Common myeloid progenitor, CD34-positive (primary cell): ENCODE measurements around the gene SSRP1.

ENCODE experiments used
- CTCF ChIA-PET: fragments of 350-600 bp; sonication (Branson Sonifier 250); formaldehyde crosslinking; loops from one replicate; lab custom pipeline; 2021; ENCODE audit warnings: antibody characterized with exemption; lab: Charles Lee
- POLR2A ChIA-PET: fragments of 350-600 bp; sonication (Branson Sonifier 250); formaldehyde crosslinking; loops from one replicate; lab custom pipeline; 2021; ENCODE audit warnings: antibody characterized with exemption; lab: Charles Lee
- DNase-seq, 3 donors: peaks; one replicate each; pipeline versions ENCODE4 v3.0.0 to v3.0.0-alpha.2; 2013
- H3K27ac ChIP-seq, 2 experiments: 1 replicate in 1 of 2; 2 replicates in 1 of 2; pipeline ENCODE4 v1.7.0; 2013; ENCODE audit warnings: inconsistent platforms in 2 of 2, low read length in 2 of 2, mild to moderate bottlenecking in 2 of 2, low read depth in 1 of 2, moderate library complexity in 1 of 2; ENCODE audit not compliant: severe bottlenecking in 2 of 2, insufficient read depth in 1 of 2, poor library complexity in 1 of 2
- H3K27me3 ChIP-seq, 5 experiments: replicated peaks in 2 of 5; 1 replicate in 3 of 5; 2 replicates in 2 of 5; pipeline versions ENCODE4 v1.6.1 to v1.7.0; 2013; ENCODE audit warnings: low read length in 4 of 5, mild to moderate bottlenecking in 2 of 5, moderate library complexity in 2 of 5, inconsistent platforms in 1 of 5; ENCODE audit not compliant: insufficient read depth in 5 of 5, control insufficient read depth in 4 of 5
- H3K36me3 ChIP-seq, 4 experiments: 1 replicate in 2 of 4; 2 replicates in 2 of 4; pipeline versions ENCODE4 v1.6.1 to v1.7.0; 2013; ENCODE audit warnings: low read length in 3 of 4, control low read depth in 1 of 4, mild to moderate bottlenecking in 1 of 4; ENCODE audit not compliant: control insufficient read depth in 4 of 4, insufficient read depth in 4 of 4
- H3K4me1 ChIP-seq, 4 experiments: 1 replicate in 3 of 4; 2 replicates in 1 of 4; pipeline versions ENCODE4 v1.6.1 to v1.7.1; 2013; ENCODE audit warnings: low read length in 3 of 4, mild to moderate bottlenecking in 3 of 4, control low read depth in 1 of 4, inconsistent platforms in 1 of 4, moderate library complexity in 1 of 4; ENCODE audit not compliant: control insufficient read depth in 4 of 4, insufficient read depth in 4 of 4; ENCODE audit errors: control extremely low read depth in 1 of 4
- H3K4me3 ChIP-seq, 7 experiments: 1 replicate in 4 of 7; 2 replicates in 3 of 7; pipeline versions ENCODE4 v1.5.1 to v1.7.0; 2013; ENCODE audit warnings: mild to moderate bottlenecking in 7 of 7, low read length in 6 of 7, moderate library complexity in 6 of 7, inconsistent platforms in 2 of 7, low read depth in 2 of 7, control low read depth in 1 of 7; ENCODE audit not compliant: insufficient read depth in 4 of 7, control insufficient read depth in 1 of 7; ENCODE audit errors: extremely low read depth in 1 of 7
- H3K9me3 ChIP-seq, 5 experiments: 1 replicate in 4 of 5; 2 replicates in 1 of 5; pipeline versions ENCODE4 v1.6.1 to v1.7.1; 2013; ENCODE audit warnings: low read length in 4 of 5, mild to moderate bottlenecking in 2 of 5, inconsistent platforms in 1 of 5, low read depth in 1 of 5, moderate library complexity in 1 of 5; ENCODE audit not compliant: control insufficient read depth in 4 of 5, insufficient read depth in 2 of 5; ENCODE audit errors: control extremely low read depth in 1 of 5
- WGBS: methylation state at CpG from one replicate; pipeline ENCODE4 v1.1.5; 2013; ENCODE audit not compliant: insufficient coverage; 5-methylcytosine and 5-hydroxymethylcytosine counted together

Gene SSRP1

DNA sequence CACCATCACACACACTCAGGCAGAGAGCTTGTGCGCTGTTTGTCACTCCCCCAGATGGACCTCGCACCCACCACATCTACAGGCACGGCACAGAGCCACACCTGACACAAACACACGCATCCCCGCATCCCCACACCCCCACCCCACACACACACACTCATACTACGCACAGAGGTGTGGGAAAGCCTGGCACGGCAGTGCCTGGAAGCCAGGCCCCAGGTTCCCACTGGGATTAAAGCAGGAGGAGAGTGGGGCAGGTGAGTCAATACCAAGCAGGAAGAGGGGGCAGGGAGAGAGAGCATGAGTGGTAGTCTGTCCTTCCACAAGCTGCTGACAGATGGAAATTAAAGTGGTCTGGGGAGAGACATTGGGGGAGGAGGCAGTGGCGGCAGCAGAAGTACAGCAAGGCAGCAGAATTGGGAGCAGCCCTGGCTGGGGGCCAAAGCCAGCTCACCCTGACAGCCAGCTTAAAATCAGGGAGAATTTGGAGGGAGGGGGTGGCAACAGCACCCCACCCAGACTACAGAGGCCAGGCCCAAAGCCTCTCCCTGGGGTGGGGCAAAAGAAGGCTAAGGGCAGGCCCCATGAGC is 31.6 kb downstream of the SSRP1 start:
- H3K36me3 ChIP-seq: peaks cover 5 to 35% (median 26%) of the 10 kb centered on the region in 4 experiments
- ChIA-PET CTCF (interaction anchor here (1.4 to 1.7 kb wide), 4 partner anchors 10 to 55 kb away, joined by 3 to 4 read pairs (median 3); no protein-coding TSS in a partner anchor), POLR2A (interaction anchor here (0.6 kb wide), 1 partner anchor 335 kb away, joined by 3 read pairs; no protein-coding TSS in a partner anchor)
- H3K4me3 ChIP-seq: no peak overlapping the region
- H3K27me3 ChIP-seq: no peaks in the 10 kb centered on the region
- WGBS: 33% methylated on average over 1 of the region's 8 CpGs
- no peak overlapping the region for H3K27ac ChIP-seq
- H3K4me1 ChIP-seq: peaks cover 0 to 10% (median 1%) of the 10 kb centered on the region in 4 experiments
- DNase-seq: no peak
- H3K9me3 ChIP-seq: peaks cover 0 to 13% (median 10%) of the 10 kb centered on the region in 5 experiments

DNA sequence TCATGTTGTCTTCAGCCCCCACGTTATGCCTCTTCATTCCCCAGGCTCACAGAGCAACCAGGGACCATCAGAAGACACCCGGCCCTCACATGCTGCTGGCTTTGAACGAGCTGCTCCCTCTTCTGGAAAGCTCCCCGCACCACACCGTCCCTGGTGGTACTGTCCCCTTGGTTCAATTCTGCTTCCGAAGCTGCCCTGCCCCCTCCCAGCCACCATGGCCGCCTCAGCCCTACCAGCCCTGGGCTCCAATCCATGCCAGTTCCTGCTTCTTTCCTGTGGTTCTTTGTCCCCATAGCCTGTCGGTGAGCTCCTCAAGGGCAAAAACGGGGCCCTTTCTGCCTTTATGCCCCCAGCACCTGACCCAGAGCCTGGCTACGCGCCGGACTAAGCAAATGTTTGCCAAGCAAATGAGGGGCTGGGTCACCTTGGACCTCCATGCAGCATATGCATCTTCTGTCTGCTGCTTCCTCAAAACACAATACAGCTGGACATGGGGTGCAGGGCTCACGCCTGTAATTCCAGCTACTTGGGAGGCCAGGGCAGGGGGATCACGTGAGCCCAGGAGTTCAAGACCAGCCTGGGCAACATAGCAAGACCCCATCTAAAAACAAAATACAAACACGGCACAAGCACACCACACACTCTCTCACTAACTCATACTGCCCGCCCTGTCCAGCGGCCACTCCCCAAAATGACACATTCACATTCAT is 32.3 kb downstream of the SSRP1 start:
- ChIA-PET CTCF (interaction anchor here (1.4 to 1.7 kb wide), 4 partner anchors 9 to 54 kb away, joined by 3 to 4 read pairs (median 3); no protein-coding TSS in a partner anchor), POLR2A (no interaction called here)
- 93% methylated on average over 14 of the region's 17 CpGs for WGBS
- H3K4me3 ChIP-seq: no peak overlapping the region
- H3K27ac ChIP-seq: no peak overlapping the region
- H3K4me1 ChIP-seq: peaks cover 0 to 10% (median 1%) of the 10 kb centered on the region in 4 experiments
- H3K27me3 ChIP-seq: no peaks in the 10 kb centered on the region
- H3K9me3 ChIP-seq: peaks cover 0 to 17% (median 15%) of the 10 kb centered on the region in 5 experiments
- no peak for DNase-seq
- peaks cover 5 to 38% (median 29%) of the 10 kb centered on the region in 4 experiments for H3K36me3 ChIP-seq

DNA sequence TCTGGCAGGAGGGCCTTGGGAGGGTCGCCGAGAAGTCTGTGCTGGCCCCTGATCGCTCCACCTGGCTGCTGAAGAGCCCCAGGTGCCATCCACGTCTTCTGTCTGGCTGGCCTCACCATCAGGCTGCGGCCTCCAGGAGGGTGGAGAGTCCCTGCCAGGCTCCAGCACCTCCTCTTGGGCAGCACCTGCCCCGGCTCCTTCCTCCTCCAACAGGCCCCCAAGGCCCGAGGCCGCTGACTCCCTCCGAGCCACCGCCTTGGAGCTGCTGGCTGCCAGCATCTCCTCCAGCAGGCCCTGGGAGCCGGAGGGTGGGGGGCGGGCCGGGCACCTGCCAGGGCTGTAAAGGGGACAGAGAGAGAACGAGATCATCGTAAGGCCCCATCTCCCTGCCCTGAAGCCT is 33.2 kb downstream of the SSRP1 start:
- POLR2A ChIA-PET: no interaction called here
- Histone ChIP-seq H3K4me3 (no peak overlapping the region), H3K27ac (no peak overlapping the region), H3K4me1 (peaks cover 0 to 10% (median 1%) of the 10 kb centered on the region in 4 experiments), H3K27me3 (no peaks in the 10 kb centered on the region), H3K36me3 (peaks cover 5 to 41% (median 29%) of the 10 kb centered on the region in 4 experiments), H3K9me3 (peaks cover 0 to 27% (median 17%) of the 10 kb centered on the region in 5 experiments)
- CTCF ChIA-PET: interaction anchor here (1.4 to 1.5 kb wide), 2 partner anchors 9 to 53 kb away, joined by 3 read pairs; no protein-coding TSS in a partner anchor
- 94% methylated on average over 10 of the region's 15 CpGs for WGBS
- no peak for DNase-seq

DNA sequence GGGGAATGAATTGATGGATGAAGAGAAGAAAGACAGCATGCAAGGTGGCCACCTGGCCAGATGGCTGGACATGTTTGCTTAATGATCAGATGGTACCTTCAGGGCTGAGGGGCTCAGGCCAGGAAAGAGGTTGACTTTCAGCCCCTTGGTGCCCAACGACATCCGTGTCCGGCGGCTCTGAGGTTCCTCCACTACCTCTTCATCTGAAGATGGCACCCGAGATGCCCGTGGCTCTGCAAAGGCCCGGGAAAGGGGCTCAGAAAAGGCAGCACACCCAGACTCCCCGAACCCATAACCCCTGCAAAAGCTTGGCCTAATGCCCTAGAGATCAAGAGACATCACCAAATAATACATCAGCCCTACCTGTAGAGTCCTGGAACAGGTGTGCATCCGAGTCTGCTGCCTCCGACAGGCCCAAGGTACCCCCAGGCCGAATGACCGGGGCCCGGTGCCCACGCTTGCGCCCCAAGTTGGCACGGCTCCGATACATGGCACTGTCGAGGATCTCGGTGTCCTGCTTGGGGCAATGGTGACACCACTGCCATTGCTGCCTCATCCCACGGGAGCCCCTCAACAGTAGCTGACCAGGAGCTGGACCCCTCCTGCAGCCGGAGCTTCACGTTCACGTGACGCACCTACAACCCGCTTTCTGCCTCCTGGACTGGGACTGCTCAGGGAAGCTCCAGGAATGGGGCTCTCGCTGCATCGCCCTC is 33.8 kb downstream of the SSRP1 start:
- no peak overlapping the region for H3K4me3 ChIP-seq
- peaks cover 0 to 3% (median 0%) of the 10 kb centered on the region in 4 experiments for H3K4me1 ChIP-seq
- ChIA-PET CTCF (no interaction called here), POLR2A (no interaction called here)
- WGBS: 98% methylated on average over 19 of the region's 27 CpGs
- H3K27ac ChIP-seq: no peak overlapping the region
- peaks cover 5 to 43% (median 29%) of the 10 kb centered on the region in 4 experiments for H3K36me3 ChIP-seq
- DNase-seq: no peak
- H3K27me3 ChIP-seq: no peaks in the 10 kb centered on the region
- peaks cover 0 to 30% (median 17%) of the 10 kb centered on the region in 5 experiments for H3K9me3 ChIP-seq

DNA sequence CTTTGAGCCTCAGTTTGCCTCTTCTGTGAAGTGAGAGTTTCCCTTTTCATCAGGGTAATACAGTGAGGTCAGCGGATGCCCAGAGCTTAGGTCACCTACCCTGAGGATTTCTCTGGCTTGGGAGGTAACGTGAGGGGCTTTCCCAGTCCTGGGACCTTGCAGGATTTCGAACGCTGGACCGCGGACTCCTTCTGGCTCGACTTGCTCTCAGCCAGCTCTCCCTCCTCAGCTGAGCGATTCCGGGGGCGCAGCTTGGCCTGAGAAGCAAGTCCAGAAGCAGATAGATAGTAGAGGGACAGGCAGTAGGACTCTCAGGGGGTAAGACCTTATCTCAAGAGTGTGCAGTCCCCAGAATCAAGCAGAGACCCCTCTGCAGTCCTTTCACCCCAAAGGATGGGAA is 34.9 kb downstream of the SSRP1 start:
- H3K27me3 ChIP-seq: no peaks in the 10 kb centered on the region
- POLR2A ChIA-PET: no interaction called here
- no peak overlapping the region for H3K4me3 ChIP-seq
- CTCF ChIA-PET: no interaction called here
- peaks cover 5 to 43% (median 29%) of the 10 kb centered on the region in 4 experiments for H3K36me3 ChIP-seq
- H3K27ac ChIP-seq: no peak overlapping the region
- WGBS: 100% methylated on average over 10 of the region's 10 CpGs
- peaks cover 0 to 3% (median 0%) of the 10 kb centered on the region in 4 experiments for H3K4me1 ChIP-seq
- peaks cover 3 to 30% (median 17%) of the 10 kb centered on the region in 5 experiments for H3K9me3 ChIP-seq
- DNase-seq: no peak

DNA sequence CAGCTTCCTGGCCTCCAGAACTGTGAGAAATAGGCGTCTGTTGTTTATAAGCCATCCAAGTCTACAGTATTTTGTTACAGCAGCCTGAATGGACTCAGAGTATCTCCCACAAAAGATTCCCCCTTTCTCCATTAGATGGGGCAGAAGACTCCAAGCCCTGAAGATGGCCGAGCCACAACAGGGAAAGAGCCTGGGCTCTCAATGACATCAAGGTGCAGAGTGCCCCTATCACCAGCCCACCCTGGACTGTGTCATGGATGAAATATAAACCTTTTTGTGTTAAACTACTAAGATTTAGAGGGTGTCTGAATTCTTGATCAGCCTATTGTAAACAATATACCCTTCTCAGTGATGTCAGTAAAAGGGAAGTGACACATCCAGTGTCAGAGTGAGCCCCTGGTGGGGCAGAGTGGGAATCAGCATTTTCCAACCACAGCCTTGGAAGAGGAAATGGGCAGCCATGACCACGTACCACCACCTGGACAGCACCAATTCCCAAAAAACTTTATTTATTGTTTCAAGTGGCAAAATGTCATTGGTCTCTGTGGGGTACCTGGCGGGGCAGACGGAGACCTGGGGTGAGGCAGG is 36.4 kb downstream of the SSRP1 start:
- Histone ChIP-seq H3K27me3 (no peaks in the 10 kb centered on the region), H3K4me3 (no peak overlapping the region), H3K4me1 (peaks cover 0 to 2% (median 0%) of the 10 kb centered on the region in 4 experiments), H3K27ac (no peak overlapping the region), H3K36me3 (peaks cover 5 to 43% (median 29%) of the 10 kb centered on the region in 4 experiments), H3K9me3 (peaks cover 3 to 30% (median 17%) of the 10 kb centered on the region in 5 experiments)
- ChIA-PET POLR2A (no interaction called here), CTCF (no interaction called here)
- WGBS: 100% methylated on average over 1 of the region's 5 CpGs
- no peak for DNase-seq
